Measurements from ENCODE around the gene SLC1A1.

DNA sequence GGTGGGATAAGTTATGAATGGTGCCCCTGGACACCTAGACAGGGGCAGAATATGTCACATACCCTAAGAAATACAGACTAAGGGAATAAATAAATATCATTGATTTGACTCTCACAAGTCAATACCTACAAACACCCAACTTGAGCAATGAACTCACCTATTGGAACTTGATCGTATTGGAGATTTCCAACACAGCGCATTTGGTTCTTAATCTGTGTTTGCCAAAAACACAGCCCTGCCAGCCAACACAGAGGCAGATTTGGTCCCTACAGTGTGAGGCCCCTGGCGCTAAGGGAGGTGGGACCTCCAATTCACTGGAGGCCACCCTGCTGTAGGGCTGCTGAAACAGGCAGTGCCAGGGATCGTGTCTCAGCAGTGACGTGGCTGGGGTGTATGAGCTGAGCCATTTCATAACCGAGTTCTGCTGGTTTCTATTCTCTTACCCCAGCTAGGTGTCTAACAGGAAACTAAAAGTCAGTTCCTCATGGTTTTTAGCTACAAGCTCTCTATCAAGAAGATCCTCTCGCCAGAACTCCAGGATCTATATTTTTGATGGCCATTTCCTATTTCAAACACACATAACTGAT lies 84.5 kb downstream of the SLC1A1 start:
- TF ChIP-seq POLR2A (IDR thresholded peaks at IDR 0.05; ENCODE audit: low read depth, low read length) (no peak), POLR2AphosphoS5 (IDR thresholded peaks at IDR 0.05; ENCODE audit: low read depth, low read length) (no peak)
